NCI-H1694 treated with DMSO at 0.1 percent for 48 hours (cell line): ENCODE data around the gene PTPA.
A peak's percentile ranks its signal among the peaks of the same experiment; 100 is the strongest.
"Not testable (repeated sequence)": the region's sequence is repeated elsewhere in the genome, so short reads cannot be mapped to it uniquely, and the experiment has no call there.

Experiments
- DNase-seq: peaks from one replicate; lab custom pipeline; 2025; lab: John Stamatoyannopoulos, UW

PTPA gene

GRCh38 chr9:129160712-129161533 is 49.7 kb downstream of the PTPA start:
- no peak for DNase-seq

- no peak for DNase-seq
These were observed 50.3 kb downstream of the PTPA start for GRCh38 chr9:129161534-129161837.

- no peak for DNase-seq
These were observed 51.4 kb downstream of the PTPA start for GRCh38 chr9:129162497-129163197.

- DNase-seq, result not testable (repeated sequence)
These were observed 52.0 kb downstream of the PTPA start for GRCh38 chr9:129163198-129163670.

GRCh38 chr9:129163753-129164152 is 52.5 kb downstream of the PTPA start:
- DNase-seq, result no peak

GRCh38 chr9:129164246-129164930 is 53.2 kb downstream of the PTPA start:
- no peak for DNase-seq

- DNase-seq, result no peak
These were observed 54.0 kb downstream of the PTPA start for GRCh38 chr9:129165198-129165597.

- DNase-seq, result no peak
These were observed 55.7 kb downstream of the PTPA start for GRCh38 chr9:129166623-129167557.

- DNase-seq, result no peak
These were observed 59.0 kb downstream of the PTPA start for GRCh38 chr9:129170229-129170628.

- DNase-seq, result no peak
These were observed 61.0 kb downstream of the PTPA start for GRCh38 chr9:129171993-129172751.

- no peak for DNase-seq
These were observed 61.6 kb downstream of the PTPA start for GRCh38 chr9:129172816-129173215.

GRCh38 chr9:129173296-129174101 is 62.3 kb downstream of the PTPA start:
- no peak for DNase-seq

GRCh38 chr9:129174102-129174723 is 63.0 kb downstream of the PTPA start:
- peak; percentile 60 for DNase-seq

GRCh38 chr9:129174724-129175514 is 63.7 kb downstream of the PTPA start:
- peak; percentile 43 for DNase-seq

GRCh38 chr9:129175515-129175824 is 64.3 kb downstream of the PTPA start:
- DNase-seq, result no peak

- peak; percentile 10 for DNase-seq
These were observed 64.8 kb downstream of the PTPA start for GRCh38 chr9:129175825-129176633.

- DNase-seq, result no peak
These were observed 65.7 kb downstream of the PTPA start for GRCh38 chr9:129176701-129177442.

GRCh38 chr9:129177443-129177790 is 66.2 kb downstream of the PTPA start:
- no peak for DNase-seq
